K562 (cell line): ENCODE results near the gene SNRNP48. TPM values are rescaled to one million over a fixed set of nuclear protein-coding genes. Genes with fewer than 3 reads are reported as not detected.

Experiments used
- polyA plus RNA-seq, 8 experiments: library from polyadenylated mRNA; depleted of rRNA in 4 of 8; stranded (reverse) in 5 of 8; unstranded in 3 of 8; fragments of >200 nt; fragmentation: Nextera tagmentation in 2 of 8; fragmentation: Illumina TruSeq in 1 of 8; extraction: Ambion mirVana in 2 of 8; extraction: Trizol in 1 of 8; gene quantifications; 2 replicates each; pipeline versions ENCODE4 v1.2.1 to v1.2.3, GENCODE V29; 2011 to 2014; ENCODE audit warnings: inconsistent platforms in 1 of 8, missing spikeins in 1 of 8
- total RNA-seq, 7 experiments: library from RNA; depleted of rRNA in 6 of 7; stranded (reverse); fragments of >200 nt in 6 of 7; fragmentation: Illumina TruSeq in 2 of 7; extraction: Trizol in 2 of 7; gene quantifications; 2 replicates each; pipeline versions ENCODE4 v1.2.1 to v1.2.3, GENCODE V29; 2011 to 2021; ENCODE audit warnings: low replicate concordance in 1 of 7

SNRNP48 gene
- total and polyA plus RNA-seq, 9 of the 15 experiments (the other 6 are each of a cell fraction or from before 2014, with no cell fraction given), result 6.2 to 32.9 (median 18.6) TPM

Other genes with a start within 250 kb of the SNRNP48 start
- 0.18 and 0.20 TPM in 2 replicates for gene CAGE1, start 200.5 kb upstream of the SNRNP48 start, total RNA-seq (2014; rRNA removed)
- 0.16 and 0.18 TPM in 2 replicates for gene CAGE1, start 200.5 kb upstream of the SNRNP48 start, total RNA-seq (2014; rRNA removed; fragmentation: Illumina TruSeq; extraction: Trizol)
- 0.11 and 0.14 TPM in 2 replicates for gene CAGE1, start 200.5 kb upstream of the SNRNP48 start, total RNA-seq (2015; rRNA removed; fragmentation: Illumina TruSeq; extraction: Trizol)
- 0.11 and 0.33 TPM in 2 replicates for gene CAGE1, start 200.5 kb upstream of the SNRNP48 start, total RNA-seq (2021)
- 0.13 TPM in 1 of 2 replicates, not detected in the other for gene CAGE1, start 200.5 kb upstream of the SNRNP48 start, polyA plus RNA-seq (2011; rRNA removed)
- gene CAGE1, start 200.5 kb upstream of the SNRNP48 start, polyA plus RNA-seq (2014; fragmentation: Illumina TruSeq; extraction: Trizol), result not detected in 2 replicates
- not detected for gene CAGE1, start 200.5 kb upstream of the SNRNP48 start, polyA plus RNA-seq (2014; fragmentation: Nextera tagmentation; extraction: Ambion mirVana)
- 0.04 TPM in 1 of 2 replicates, not detected in the other for gene CAGE1, start 200.5 kb upstream of the SNRNP48 start, polyA plus RNA-seq (2014; rRNA removed)
- gene RIOK1, start 200.4 kb upstream of the SNRNP48 start, total RNA-seq (2014; rRNA removed), result 52.8 and 129 TPM in 2 replicates
- 52.2 and 55.1 TPM in 2 replicates for gene RIOK1, start 200.4 kb upstream of the SNRNP48 start, total RNA-seq (2014; rRNA removed; fragmentation: Illumina TruSeq; extraction: Trizol)
- gene RIOK1, start 200.4 kb upstream of the SNRNP48 start, total RNA-seq (2015; rRNA removed; fragmentation: Illumina TruSeq; extraction: Trizol), result 56.1 and 65.9 TPM in 2 replicates
- gene RIOK1, start 200.4 kb upstream of the SNRNP48 start, total RNA-seq (2021), result 48.6 TPM in 2 replicates
- 24.9 and 25.8 TPM in 2 replicates for gene RIOK1, start 200.4 kb upstream of the SNRNP48 start, polyA plus RNA-seq (2011; rRNA removed)
- gene RIOK1, start 200.4 kb upstream of the SNRNP48 start, polyA plus RNA-seq (2014; fragmentation: Illumina TruSeq; extraction: Trizol), result 66.3 and 73.1 TPM in 2 replicates
- 100 to 1,000 TPM in 1 of 2 experiments, 10 to 100 TPM in 1; 51.7 to 101 TPM for gene RIOK1, start 200.4 kb upstream of the SNRNP48 start, polyA plus RNA-seq (2014; fragmentation: Nextera tagmentation; extraction: Ambion mirVana)
- gene RIOK1, start 200.4 kb upstream of the SNRNP48 start, polyA plus RNA-seq (2014; rRNA removed), result 43.6 and 46.2 TPM in 2 replicates
- under 0.01 and 0.04 TPM in 2 replicates for gene DSP, start 48.5 kb upstream of the SNRNP48 start, total RNA-seq (2014; rRNA removed)
- gene DSP, start 48.5 kb upstream of the SNRNP48 start, total RNA-seq (2014; rRNA removed; fragmentation: Illumina TruSeq; extraction: Trizol), result 0.04 and 0.06 TPM in 2 replicates
- under 0.01 TPM in 1 of 2 replicates, not detected in the other for gene DSP, start 48.5 kb upstream of the SNRNP48 start, total RNA-seq (2015; rRNA removed; fragmentation: Illumina TruSeq; extraction: Trizol)
- gene DSP, start 48.5 kb upstream of the SNRNP48 start, total RNA-seq (2021), result 0.24 and 0.27 TPM in 2 replicates
- gene DSP, start 48.5 kb upstream of the SNRNP48 start, polyA plus RNA-seq (2011; rRNA removed), result 0.03 TPM in 1 of 2 replicates, not detected in the other
- 0.03 and 0.04 TPM in 2 replicates for gene DSP, start 48.5 kb upstream of the SNRNP48 start, polyA plus RNA-seq (2014; fragmentation: Illumina TruSeq; extraction: Trizol)
- gene DSP, start 48.5 kb upstream of the SNRNP48 start, polyA plus RNA-seq (2014; fragmentation: Nextera tagmentation; extraction: Ambion mirVana), result under 1 TPM in 1 of 2 experiments, not detected in 1; 0.01 TPM
- 0.01 TPM in 1 of 2 replicates, not detected in the other for gene DSP, start 48.5 kb upstream of the SNRNP48 start, polyA plus RNA-seq (2014; rRNA removed)
- gene BMP6, start 135.9 kb downstream of the SNRNP48 start, total RNA-seq (2014; rRNA removed), result not detected in 2 replicates
- gene BMP6, start 135.9 kb downstream of the SNRNP48 start, total RNA-seq (2014; rRNA removed; fragmentation: Illumina TruSeq; extraction: Trizol), result 0.10 TPM in 1 of 2 replicates, not detected in the other
- 0.07 and 0.15 TPM in 2 replicates for gene BMP6, start 135.9 kb downstream of the SNRNP48 start, total RNA-seq (2015; rRNA removed; fragmentation: Illumina TruSeq; extraction: Trizol)
- gene BMP6, start 135.9 kb downstream of the SNRNP48 start, total RNA-seq (2021), result 0.07 and 0.13 TPM in 2 replicates
- gene BMP6, start 135.9 kb downstream of the SNRNP48 start, polyA plus RNA-seq (2011; rRNA removed), result 0.04 and 0.15 TPM in 2 replicates
- 0.10 TPM in 2 replicates for gene BMP6, start 135.9 kb downstream of the SNRNP48 start, polyA plus RNA-seq (2014; fragmentation: Illumina TruSeq; extraction: Trizol)
- gene BMP6, start 135.9 kb downstream of the SNRNP48 start, polyA plus RNA-seq (2014; fragmentation: Nextera tagmentation; extraction: Ambion mirVana), result under 1 TPM in 1 of 2 experiments, not detected in 1; 0.01 TPM
- gene BMP6, start 135.9 kb downstream of the SNRNP48 start, polyA plus RNA-seq (2014; rRNA removed), result 0.05 and 0.22 TPM in 2 replicates